Activated CD4-positive, CD25-positive, alpha-beta regulatory T cell treated with anti-CD3 and anti-CD28 coated beads, Interleukin-2, amount 50 U/mL, for 72 hours (primary cell): ENCODE data around the gene KRT78.
"Not testable (repeated sequence)": the region's sequence is repeated elsewhere in the genome, so short reads cannot be mapped to it uniquely, and the experiment has no call there.

Experiments
- DNase-seq: peaks from one replicate; pipeline ENCODE4 v3.0.0; 2021

KRT78 gene

DNA sequence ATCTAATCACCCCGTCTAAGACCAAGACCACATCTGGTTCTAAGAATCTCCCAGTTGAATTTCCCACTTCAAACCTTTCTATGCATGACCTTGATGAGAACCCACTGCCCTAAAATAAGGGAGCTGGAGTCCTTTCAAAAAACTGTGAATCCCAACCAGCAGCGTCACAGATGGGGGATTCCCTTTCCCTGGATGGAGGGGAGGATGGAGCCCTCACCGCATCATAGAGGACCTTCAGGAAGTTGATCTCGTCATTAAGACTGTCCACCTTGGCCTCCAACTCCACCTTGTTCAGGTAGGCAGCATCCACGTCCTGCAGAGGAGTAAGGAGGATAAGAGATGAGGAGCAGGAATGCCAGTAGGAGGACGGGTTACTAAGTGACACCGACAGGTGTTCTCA lies 39.6 kb downstream of the KRT78 start:
- no peak for DNase-seq

DNA sequence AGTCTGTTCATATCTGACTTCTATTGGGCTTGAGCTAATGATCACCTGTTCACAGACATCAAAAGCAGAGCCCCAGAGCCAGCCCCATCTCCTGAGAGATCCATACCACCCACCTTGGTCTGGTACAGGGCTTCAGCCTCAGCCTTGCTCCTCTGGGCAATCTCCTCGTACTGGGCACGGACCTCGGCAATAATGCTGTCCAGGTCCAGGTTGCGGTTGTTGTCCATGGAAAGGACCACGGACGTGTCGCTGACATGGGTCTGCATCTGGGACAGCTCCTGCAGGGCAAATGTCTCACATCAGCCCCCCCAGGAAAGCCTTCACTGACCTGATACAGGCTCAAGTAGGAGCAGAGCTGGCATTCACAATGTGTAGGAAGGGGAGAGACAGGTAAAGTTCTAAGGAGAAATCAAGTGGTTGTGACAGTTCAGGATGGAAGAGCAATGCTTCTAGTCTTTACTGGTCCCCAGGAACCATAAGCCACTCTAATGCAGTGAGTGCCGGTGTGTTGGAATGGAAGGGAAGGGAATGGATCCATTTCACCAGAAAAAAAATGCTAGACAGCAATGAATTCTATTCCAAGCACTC lies 40.1 kb downstream of the KRT78 start:
- DNase-seq = no peak

DNA sequence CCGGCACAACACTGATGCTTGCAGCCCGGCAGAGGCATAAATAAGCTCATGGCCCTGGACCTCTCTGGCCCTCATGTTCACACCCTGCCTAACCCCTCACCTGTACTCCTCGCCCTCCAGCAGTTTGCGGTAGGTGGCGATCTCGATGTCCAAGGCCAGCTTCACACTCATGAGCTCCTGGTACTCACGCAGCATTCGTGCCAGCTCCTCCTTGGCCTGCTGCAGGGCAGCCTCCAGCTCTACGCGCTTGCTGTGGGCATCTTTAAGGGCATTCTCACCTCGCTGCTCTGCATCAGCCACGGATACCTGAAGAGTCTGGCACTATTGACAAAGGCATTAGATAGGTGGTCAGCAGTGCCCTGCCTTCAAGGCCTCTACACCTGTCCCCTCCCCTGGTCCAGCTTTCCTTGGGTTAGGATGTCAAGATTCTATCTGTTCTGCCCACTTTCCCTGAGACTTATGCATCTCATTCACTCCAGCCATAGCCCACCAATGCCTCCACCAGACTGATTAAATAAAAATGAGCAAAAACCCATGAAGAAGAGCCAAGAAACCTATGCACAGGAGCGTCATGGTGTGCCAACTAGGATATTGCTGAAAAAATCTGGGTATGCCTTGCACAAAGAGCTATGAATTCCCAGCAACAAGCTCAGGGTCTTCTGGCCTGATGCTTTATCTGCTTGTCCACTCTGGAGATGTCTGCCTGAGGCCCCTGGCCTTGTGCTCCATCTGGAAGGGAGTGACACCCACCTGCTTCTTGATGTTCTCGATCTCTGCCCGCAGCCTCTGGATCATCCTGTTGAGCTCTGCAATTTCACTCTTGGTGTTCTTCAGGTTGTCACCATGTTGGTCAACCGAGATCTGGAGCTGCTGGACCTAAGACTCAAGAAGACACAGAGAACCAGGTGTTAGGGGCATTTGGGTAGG lies 41.0 kb downstream of the KRT78 start:
- no peak for DNase-seq

DNA sequence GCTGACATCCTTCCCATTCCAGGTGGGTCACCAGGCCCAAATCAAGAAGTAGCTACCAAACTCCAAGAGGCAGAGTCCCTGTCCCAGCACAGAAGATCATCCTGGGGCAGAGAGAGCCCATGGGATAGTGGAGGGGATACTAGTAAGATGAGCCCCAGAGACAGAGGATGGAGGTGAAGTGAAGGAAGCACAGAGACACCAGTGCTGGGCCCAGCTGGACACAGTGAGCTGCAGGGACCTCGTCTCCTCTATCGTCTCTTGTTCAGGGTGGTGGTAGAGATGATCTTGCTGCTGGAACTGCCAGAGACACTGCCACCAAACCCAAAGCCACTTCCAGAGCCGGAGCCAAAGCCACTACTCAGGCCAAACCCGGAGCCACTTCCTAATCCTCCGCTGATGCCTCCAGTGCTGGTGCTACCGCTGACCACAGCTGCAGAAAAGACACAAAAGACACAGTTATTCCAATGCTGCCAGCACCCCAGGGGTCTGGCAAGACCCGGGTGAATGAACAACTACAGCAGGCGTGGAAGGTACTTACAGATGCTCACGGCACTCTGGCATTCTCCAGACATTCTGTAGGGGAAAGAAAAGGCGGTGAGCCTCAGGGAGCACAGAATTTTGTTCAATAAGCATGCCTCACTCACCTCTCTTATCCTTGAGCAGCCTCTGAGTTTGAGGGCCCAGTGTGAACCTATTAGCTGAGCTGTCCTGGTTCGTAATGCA lies 41.8 kb downstream of the KRT78 start:
- DNase-seq = no peak

DNA sequence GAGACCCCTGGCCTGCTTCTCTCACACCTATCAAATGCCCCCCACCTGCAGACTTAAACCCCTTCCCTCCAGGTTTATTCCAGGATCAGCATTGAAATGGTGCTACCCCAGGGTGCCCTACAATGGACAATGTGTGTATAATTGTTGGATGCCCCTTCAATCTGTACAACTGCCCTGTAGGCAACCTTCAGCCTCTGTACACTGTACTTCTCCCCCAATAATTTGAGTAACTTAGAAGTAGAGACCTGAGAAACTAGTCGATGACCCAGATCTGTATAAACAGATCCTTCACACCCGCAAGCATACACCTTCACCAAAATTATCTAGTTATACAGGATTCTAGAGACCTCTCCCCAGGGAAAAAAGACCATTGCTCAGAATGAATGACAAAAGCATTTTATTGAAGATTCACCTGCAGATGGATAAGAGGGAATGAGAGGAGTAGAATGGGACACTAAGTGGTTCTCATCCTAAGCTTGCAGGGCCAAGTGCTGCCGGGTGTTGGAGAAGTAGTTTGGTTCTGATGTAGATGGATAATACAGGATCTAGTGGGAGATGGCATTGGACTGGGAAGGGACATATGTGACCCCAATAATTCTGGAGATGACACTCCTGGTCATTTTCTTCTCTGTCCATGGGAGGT lies 42.5 kb downstream of the KRT78 start:
- no peak for DNase-seq

DNA sequence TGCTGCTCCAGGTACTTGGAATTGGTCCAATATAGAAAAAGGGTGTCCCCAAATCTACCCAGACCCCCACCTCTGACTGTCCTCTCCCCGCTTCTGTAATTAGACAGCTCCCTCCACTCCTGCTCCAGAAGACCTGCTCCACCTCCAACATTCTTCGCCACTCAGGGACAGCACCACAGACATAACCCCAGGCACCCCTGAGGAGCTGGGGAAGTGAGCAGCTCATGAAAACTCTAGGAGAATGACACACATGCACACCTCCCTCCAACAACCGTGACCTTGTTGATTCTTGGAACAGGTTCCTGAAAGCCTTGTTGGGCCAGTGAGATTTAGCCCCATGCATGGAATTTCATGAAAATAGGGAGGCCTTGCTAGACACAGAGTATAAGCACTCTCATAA lies 43.1 kb downstream of the KRT78 start:
- no peak for DNase-seq

DNA sequence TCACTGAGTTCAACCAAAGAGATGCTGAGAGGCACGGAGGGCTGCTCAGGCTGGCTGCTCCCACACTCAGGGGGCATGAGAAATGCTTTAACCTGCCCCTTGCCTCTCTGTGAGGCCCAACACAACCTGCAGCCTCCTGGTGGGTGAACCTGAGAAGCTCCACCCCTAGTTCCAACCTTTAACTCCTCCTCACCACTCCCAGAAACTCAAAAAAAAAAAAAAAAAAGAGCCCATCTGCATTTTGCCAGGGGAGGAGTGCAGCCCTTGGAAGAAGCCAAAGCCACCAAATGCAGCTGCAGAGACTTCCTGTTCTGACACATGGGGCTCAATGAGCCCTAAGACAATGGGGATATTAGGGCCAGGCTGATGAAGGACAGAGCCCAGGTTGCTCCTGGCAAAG lies 43.8 kb downstream of the KRT78 start:
- DNase-seq = no peak

DNA sequence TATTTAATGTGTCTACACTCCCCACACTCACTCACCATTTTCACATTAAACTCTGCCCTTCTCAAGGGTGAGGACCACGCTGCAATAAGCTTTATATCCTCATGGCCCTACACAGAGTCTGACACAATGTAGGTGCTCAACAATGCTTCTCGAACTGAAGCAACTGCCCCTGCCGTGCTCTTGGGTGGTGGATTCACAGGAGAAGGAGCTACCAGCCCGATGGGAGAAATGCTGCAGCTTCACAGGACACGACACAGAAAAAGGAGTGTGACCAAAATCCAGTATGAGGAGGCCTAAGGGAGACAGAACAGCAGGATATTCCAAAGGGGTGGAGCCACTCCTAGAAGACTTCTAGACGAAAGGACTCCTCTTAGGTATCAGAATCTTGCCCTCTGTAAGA lies 46.4 kb downstream of the KRT78 start:
- no peak for DNase-seq

DNA sequence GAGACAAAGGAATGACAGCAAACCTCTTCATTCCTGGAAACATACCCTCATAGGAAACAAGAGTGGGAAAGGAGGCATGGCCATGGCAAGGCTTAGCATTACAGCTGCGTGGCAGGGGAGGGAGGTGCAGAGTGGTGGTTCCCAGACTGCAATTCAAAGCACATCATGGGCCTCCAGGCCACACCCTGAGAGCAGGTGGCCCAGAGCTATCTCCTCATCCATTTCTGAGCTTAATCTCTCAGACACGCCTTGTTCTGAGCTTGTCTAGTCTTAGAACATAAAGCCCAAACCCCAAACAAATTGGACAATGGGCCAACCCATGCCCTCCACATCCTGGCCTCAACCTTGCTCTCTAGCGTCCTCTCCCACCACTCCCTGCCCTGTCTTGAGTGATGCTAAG lies 47.0 kb downstream of the KRT78 start:
- no peak for DNase-seq

DNA sequence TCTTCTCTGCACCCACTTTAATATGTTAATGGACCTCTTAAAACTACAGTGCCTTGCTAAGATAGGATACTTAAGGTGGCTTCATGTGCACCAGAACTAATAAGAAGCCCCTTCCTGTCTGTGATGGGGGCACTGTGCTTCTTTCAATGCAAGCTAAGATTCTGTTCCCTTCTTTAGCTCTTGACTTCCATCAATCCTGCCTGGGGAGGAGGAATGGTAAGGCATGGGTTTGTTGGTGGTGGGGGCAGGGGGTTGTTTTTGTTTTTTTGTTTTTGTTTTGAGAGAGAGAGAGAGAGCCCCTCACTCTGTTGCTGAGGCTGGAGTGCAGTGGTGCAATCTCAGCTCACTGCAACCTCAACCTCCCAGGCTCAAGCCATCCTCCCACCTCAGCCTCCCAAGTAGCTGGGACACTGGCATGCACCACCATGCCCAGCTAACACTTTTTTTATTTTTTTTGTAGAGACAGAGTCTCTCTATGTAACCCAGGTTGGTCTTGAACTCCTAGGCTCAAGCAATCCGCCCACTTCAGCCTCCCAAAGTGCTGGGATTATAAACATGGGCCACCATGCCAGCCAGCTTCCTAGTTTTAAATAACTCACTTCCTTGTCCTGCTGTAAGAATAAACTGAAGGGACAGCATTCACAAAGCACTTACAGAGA lies 48.4 kb downstream of the KRT78 start:
- DNase-seq = no peak

DNA sequence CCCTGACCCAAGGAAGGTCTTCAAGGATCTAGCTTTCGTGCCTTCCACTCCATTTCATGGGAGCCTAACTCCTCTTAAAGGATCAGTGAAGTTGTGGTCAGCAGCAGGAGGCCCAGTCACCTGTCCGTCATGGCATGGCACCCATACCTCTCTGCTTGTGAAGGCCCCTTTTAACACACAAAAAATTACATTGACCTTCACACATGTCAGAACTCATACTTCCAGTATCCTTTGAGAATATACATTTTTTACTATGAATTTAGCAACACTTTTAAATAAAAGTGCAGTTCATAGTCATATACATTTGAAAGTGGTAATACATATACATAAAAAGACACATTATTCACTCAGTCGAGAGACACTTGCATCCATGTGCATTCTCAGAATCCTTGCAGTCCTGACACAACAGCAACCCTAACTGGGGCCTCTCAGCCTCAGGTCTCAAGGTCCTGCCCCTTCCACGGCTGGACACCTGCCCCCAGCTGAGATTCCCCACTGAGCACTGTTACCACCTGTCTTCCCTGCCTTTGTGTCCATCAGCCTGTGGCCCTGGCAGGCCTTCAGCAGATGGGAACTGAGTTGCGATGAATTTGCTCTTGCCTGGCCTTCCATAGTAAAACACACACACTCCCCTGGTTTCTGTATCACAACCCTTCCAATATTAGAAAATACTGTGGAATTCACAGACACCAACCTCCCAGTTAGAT lies 49.1 kb downstream of the KRT78 start:
- DNase-seq = no peak

DNA sequence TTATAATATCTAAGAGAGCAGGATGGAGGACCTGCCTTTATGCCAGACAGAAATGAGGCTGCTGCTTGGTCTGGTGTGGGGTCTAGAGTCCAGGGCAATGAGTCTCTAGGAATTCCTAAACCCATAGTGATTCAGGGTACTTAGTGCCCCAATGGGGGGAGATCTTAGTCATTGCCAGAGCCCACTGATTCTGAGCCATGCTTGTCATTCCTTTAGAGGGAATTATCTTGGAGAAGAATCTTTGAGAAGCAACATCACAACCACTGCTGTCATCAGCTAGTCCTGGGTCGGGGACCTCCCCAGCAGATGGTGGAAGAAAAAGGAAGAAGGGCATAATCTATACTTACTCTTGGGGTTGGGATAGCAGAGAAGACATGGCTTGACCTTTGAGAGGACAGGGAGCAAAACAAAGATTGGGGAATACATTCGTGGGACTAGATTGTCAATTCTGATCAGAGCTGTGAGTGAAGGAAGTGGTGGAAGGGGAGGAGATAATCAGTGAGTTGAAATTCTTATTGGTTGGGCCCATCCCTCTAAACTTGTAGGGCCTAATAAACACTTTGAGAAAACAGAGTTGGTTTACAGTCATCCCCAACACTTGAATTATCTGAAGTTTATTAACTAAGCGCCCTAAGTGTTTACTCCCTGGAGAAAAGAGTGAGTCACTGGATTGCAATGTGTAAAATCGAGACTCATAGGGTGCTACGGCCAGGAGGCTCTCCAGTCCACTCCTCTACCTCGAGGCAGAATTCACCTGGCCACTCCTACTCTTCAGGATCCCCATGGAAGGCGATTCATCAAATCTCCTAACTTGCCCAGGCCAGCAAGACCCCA lies 49.9 kb downstream of the KRT78 start:
- DNase-seq = no peak

DNA sequence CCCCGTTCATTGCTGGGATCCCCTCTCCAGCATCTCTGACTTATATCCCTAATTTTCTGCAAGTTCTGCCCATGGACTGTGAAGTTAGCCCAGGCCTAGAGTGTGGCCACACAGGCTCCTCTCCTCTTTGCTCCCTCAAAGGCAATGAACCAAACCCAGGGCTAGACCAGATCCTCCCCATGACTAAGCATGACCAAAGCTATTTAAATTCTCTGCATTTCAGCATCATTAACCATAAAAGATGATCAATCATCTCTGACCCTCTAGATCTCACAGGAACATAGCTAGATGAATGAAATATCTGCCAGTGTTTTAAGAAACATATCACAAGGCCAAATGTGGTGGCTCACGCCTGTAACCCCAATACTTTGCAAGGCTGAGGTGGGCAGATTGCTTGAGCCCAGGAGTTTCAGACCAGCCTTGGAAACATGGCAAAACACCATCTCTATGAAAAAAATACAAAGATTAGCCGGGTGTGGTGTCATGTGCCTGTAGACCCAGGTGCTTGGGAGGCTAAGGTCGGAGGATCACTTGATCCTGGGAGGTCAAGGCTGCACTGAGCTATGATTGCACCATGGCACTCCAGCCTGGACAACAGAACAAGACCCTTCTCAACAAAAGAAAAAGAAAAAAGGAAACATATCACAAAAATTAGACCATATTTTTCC lies 50.7 kb downstream of the KRT78 start:
- DNase-seq = no peak

DNA sequence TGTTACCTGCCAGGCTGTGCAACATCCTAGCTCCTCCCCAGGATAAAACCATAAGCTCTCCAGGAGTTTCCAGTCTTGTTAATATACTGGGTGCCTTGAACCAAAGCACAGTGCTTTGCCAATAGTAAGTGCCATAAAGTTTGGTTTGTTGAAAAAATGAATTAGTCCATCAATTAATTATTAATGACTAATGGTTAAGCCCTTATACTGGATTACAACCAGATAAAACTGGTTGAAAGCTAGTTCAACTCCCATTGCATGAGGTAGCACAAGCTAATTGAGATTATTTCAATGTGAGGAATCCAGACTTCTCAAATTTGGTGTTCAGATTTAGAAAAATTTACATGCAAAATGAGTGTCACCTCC lies 51.3 kb downstream of the KRT78 start:
- DNase-seq = no peak

DNA sequence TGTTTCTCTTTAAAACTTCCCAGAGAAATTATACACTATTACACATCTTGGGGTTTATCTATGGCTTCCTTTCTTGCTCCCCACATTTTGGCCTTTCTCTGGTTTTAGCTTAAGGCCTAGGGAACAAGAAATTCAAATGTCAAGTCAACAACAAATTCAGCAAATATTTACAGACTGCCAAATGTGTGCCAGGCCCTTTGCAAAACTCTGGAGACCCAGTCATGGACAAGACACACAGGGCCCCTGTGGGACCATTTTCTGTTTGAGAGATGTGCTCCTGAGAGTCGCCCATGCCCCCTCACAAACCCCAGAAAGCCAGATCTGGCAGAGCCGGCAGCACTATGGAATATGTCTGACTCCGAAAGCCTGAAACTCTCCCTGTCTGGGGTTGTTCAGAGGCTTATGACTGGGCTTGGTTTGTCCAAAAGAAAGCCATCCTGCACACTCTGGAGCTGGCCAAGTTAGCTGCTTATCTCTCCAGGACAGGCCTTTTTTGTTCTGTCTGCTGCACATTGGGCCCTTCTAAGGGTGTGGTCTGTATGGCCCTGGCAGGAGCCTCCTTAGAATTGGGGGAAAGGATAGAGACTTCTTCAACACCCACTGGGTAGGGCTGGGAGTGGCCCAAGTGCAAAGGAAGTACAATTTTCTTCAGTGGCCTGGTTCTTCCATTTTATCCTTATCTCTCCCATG lies 51.8 kb downstream of the KRT78 start:
- no peak for DNase-seq

DNA sequence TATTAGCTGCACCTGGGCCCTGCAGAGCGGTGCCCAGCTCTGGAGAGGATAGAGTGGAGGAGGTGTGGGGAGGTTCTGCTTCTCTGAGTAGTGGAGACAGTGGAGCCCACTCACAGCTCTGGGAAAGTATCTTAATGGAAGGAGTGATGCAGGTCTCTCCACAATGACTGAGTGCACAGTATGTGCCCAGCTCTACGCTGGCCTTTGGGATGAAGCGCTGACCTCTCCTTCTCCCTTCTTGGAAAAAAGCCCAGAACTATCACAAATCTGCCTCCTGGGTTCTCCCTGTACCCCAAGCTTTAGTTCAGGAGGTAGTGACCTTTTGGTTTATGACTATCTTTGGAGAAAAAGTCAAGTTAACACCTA lies 52.4 kb downstream of the KRT78 start:
- DNase-seq = no peak

DNA sequence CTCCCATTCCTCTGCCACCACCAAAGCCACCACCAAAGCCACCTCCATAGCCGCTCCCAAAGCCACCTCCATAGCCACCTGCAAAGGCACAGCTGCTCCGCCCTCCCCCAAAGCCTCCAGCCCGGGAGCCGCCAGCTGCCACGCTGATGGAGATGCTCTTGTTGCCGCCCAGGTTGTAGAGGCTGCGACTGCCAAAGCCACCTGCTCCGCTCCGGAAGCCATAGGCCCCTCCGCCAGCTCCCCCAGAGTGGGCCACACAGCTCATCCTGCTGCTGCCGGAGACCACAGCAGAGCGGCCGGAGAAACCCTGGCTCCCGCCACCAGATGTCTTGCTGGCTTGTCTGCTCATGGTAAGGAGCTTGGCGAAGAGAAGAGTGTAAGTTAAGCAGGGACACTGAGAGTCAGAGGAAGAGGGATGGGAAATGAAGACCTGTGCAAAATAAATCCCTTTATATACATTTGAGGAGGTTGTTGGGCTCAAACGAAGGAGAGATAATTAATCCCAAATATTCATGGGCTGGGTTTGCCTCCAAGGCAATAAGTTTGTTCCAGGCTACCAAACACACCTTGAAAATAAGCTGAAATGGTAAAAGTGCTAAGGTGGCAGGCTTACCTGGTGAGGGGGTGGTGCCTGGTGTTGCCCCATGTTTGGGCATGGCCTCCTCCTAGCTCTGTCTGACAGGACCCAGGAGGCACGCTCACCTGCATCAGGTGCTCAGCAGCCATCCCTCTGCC lies 52.9 kb downstream of the KRT78 start, which contains the start of gene KRT3:
Gene KRT3 (minus strand): TSS at position 424 of the 735 bp plus-strand sequence. CDS start 75 bp downstream, at position 349.
- no peak for DNase-seq

DNA sequence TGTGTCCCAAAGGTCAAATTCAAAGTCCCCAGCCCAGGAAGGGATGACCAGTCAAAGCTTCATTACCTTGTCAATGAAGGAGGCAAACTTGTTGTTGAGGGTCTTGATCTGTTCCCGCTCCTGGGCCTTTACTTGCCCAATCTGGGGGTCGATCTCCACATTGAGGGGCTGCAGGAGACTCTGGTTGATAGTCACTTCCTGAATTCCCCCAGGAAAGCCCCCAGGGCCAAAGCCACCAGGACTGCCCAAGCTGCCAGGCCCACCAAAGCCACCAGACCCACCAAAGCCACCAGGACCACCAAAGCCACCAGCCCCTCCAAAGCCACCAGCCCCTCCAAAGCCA lies 53.5 kb downstream of the KRT78 start:
- not testable (repeated sequence) for DNase-seq
